Medulla oblongata (tissue), 1 donor: ENCODE measurements around the gene TCF20.
A peak's percentile ranks its signal among the peaks of the same experiment; 100 is the strongest.

Experiments used
- DNase-seq: peaks from one replicate; pipeline ENCODE4 v3.0.0-alpha.2; 2015; ENCODE audit errors: extremely low spot score

The TCF20 gene

GRCh38 chr22:42258126-42258525 lies 12.3 kb downstream of the TCF20 start:
- DNase-seq: no peak

- DNase-seq: no peak
Measured at GRCh38 chr22:42257386-42257785, 13.1 kb downstream of the TCF20 start.

GRCh38 chr22:42256930-42257329 lies 13.5 kb downstream of the TCF20 start:
- DNase-seq: no peak

- no peak for DNase-seq
Measured at GRCh38 chr22:42256220-42256619, 14.2 kb downstream of the TCF20 start.

- DNase-seq: no peak
Measured at GRCh38 chr22:42249831-42250230, 20.6 kb downstream of the TCF20 start.

- no peak for DNase-seq
Measured at GRCh38 chr22:42248995-42249394, 21.5 kb downstream of the TCF20 start.

GRCh38 chr22:42247596-42247995 lies 22.9 kb downstream of the TCF20 start:
- no peak for DNase-seq

- DNase-seq: no peak
Measured at GRCh38 chr22:42243802-42244060, 26.7 kb downstream of the TCF20 start.

GRCh38 chr22:42236848-42237247 lies 33.6 kb downstream of the TCF20 start:
- no peak for DNase-seq

- DNase-seq: no peak
Measured at GRCh38 chr22:42236268-42236667, 34.2 kb downstream of the TCF20 start.

GRCh38 chr22:42233879-42234278 lies 36.6 kb downstream of the TCF20 start:
- no peak for DNase-seq

- DNase-seq: no peak
Measured at GRCh38 chr22:42231929-42232328, 38.5 kb downstream of the TCF20 start.

- peak; percentile 37 for DNase-seq
Measured at GRCh38 chr22:42229455-42230149, 40.9 kb downstream of the TCF20 start.

GRCh38 chr22:42228483-42228882 lies 42.0 kb downstream of the TCF20 start:
- DNase-seq: peak; percentile 59

GRCh38 chr22:42227435-42227834 lies 43.0 kb downstream of the TCF20 start:
- peak; percentile 16 for DNase-seq

GRCh38 chr22:42225841-42226240 lies 44.6 kb downstream of the TCF20 start:
- no peak for DNase-seq

- no peak for DNase-seq
Measured at GRCh38 chr22:42222140-42222539, 48.3 kb downstream of the TCF20 start.
